ENCODE measurements around the gene E2F2. TPM values are rescaled to one million over a fixed set of nuclear protein-coding genes. Genes with fewer than 3 reads are reported as not detected.

The E2F2 gene
- total RNA-seq, 1 donor from 2014 or later = 87.7 TPM

DNA sequence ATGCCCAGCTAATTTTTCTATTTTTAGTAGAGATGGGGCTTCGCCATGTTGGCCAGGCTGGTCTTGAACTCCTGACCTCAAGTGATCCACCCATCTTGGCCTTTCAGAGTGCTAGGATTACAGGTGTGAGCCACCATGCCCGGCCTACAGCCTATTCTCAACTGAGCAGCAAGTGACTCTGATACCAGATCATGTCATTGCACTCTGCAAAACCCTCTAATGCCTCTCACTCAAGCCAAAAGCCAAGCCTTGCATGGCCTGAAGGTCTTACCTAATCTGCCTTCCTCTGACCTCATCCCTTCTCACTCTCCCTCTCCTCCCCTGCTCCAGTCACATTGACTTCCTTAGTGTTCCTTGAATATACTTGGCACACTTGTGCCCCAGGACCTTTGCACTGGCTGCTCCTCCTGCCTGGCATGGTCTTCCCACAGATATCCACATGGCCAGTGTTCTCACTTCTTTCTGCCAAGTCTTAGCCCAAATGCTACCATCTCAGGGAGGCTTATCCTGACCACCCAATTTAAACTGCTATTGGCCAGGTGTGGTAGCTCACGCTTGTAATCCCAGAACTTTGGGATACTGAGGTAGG lies 38.8 kb downstream of the E2F2 start:
- intact Hi-C loops (cut with micrococcal nuclease) = no loop called here

DNA sequence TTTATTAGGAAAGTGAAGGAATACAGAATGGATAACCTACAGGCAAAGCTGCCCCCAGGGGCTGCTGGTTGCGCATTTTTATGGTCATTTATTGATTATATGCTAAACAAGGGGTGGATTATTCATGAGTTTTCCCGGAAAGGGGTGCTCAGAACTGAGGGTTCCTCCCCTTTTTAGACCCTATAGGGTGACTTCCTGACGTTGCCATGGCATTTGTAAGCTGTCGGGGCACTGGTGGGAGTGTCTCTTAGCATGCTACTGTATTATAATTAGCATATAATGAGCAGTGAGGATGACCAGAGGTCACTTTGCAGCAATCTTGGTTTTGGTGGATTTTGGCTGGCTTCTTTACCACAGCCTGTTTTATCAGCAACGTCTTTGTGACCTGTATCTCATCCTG lies 41.2 kb downstream of the E2F2 start:
- intact Hi-C loops (cut with micrococcal nuclease) = no loop called here

DNA sequence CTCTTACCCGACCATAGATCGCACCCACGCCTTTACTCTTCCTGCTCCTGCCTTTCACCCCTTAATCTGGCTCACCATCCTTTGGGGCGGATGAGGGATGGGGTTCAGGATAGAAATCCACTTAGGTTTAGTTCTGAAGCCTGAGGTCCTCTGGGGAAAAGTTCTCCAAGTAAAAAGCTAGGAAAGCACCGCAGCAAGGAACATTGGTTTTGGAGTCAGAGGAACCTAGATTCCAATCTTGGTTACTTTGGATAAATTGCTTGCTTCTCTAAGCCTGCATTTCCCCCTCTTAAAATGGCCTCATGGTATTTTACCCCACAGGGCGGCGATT lies 46.1 kb downstream of the E2F2 start:
- intact Hi-C loops (cut with micrococcal nuclease) = loop anchor here (2.0 kb wide), 2 partner anchors 44 to 116 kb away; partner anchors contain the start of gene ZNF436

DNA sequence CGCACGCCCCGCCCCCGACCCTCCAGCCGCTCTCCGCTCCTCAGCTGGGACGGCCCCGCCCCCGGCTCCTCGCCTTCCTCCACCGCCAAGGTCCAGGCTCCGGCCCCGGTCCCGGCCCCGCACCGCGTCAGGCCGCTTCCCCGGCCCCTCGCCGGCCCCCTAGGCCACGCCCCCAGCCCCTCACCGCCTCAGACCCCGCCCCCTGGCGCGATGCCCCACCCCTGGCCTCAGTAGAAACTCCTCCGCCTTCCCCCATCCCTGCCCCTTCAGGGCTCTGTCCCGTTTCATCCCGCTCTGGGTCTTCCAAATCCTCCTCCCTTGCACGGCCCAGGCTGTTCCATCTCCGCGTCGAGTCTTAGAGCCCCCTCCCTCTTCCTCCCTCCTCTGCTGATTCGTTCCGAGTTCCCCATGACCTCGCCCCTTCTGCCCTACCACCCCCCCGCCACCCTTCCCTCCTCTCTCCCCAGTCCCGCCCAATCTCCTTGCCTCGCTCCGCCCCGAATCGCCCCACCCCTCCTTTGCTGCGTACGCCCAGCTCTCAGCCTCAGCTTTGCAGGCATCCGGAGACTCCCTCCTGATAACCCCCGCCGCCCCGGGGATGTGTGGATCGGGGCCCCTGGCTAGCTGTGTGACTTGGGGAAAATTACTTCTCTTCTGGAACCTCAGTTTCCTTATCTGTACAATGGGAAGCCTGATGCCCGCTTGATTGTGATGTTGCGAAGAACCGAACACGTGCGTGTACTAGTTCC lies 46.6 kb downstream of the E2F2 start:
- intact Hi-C loops (cut with micrococcal nuclease) = loop anchor here (2.0 kb wide), 2 partner anchors 44 to 116 kb away; partner anchors contain the start of gene ZNF436

DNA sequence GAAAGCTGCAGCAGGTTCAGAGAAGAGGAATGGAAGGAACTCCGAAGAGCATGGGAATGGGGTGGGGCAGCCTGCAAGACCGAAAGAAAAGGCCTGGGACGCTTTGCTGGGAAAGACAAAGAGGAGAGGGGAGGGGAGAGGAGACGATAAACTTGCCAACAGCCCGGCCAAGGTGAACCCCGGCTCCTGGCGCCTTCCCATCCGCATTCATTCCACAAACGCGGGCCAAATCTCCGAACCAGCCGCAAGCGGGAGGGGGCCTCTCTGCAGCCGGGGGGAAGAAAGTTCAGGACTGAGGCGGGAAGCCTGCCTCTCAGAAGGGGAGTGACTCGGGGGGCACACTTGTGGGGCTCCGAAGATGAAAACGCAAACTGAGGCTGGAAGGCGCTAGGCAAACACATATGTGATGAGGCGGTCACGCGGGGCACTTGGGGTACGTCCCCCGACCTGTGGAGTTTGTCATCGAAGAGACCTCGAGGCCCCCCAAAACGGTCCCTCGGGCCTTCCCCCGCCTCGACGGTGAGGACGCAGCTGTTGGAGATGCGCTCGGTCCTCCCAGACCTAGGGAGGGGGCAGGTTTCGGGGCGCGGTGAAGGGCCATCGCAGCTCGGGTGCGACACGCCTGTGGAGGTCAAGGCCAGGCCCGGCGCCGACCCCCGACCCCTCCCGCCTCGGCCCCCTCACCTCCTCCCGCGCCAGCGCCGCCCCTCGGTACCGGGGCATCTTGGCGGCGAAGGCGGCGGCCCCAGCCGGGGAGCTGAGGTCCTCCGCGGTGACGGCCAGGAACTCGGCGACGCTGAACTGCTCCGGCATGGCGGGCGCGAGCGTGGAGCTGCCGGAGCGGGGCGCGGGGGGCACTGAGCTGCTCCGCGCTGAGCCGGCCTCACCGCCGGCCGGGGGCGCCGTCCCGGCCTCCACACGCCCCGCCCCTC lies 47.4 kb downstream of the E2F2 start, which contains the start of gene ASAP3:
ASAP3 (minus strand) TSS at position 859 of the 932 bp plus-strand sequence; CDS start at position 813, 46 bp downstream.
- intact Hi-C loops (cut with micrococcal nuclease) = loop anchor here (2.0 kb wide), 2 partner anchors 45 to 115 kb away; partner anchors contain the start of gene ZNF436

DNA sequence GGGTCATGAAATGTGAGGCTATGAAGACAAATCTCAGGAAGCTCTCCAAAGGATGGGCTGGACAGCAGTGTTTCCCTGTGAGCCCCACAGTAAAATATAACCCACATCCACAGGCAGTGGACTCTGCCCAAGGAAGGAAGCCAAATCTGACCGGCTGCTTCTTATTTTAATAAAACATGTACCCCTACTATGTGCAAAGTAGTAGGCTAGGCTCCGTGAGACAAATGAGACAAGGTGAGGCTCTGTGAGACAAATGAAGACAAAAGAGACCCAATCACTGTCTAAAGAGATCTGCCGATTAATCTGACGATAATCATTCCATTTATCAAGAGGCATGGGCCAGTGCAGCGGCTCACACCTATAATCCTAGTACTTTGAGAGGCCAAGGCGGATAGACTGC lies 49.1 kb downstream of the E2F2 start:
- intact Hi-C loops (cut with micrococcal nuclease) = no loop called here

DNA sequence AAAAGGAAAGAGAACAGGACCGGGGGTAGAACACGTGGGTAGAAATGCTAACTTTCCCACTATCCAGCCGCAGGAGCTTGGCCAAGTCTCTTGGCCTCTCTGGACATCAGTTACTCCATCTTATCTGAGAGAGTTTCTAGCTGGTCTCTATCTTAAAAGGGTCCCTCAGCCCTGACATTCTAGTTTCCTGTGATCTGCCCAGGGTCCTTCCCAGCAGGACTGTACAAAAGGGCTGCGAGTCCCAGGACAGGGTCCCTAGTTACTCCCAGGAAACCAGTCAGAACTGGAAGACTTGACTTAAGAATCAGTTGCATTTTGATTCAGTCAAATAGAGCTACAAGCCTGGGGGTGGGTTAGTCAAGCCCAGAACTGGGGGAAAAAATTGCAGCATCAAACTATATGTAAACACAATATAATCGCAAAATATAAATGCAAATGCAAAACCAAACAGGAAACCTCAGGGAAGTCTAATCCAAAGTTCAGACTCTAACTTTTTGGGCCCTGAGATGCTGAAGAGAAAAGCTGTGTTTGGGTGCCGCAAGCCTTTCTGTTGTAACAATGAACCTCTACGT lies 49.9 kb downstream of the E2F2 start:
- intact Hi-C loops (cut with micrococcal nuclease) = no loop called here

DNA sequence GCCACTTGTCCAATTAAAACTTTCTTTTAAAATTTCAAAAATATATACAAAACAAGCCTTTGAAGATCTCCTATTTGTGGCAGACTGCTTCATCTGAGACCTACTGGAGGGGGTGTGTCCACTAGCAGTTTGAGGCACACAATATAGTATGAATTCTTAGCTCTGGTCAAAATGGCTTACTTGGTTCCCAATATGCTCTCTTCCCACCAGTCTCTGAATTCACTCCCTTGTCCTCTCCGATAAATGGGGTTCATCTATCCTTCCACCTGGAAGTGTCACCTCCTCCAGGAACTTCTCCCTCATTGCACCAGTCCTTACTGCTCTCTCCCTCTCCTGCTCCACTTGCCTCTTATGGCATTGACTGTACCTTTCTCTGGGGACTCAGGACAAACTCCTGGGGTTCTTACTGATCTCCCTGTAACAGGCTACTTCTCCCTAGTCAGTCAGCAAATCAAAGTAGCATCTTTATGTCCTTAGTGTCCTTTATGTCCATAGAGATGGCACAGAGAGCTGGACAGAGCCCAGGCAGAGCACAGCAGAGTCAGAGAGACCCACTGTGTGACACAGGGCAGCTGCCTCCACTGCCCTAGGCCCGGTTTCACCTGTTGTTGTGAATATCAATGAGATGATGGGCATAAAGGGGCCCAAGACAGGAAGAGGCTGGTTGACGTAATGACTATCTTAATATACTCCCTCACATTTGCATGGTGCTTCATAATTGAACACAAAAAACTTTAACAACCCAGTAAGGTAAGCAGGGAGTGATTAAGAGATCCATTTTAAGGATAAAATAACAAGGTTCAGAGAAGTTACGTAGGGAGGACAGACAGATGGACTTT lies 50.6 kb downstream of the E2F2 start:
- intact Hi-C loops (cut with micrococcal nuclease) = no loop called here

DNA sequence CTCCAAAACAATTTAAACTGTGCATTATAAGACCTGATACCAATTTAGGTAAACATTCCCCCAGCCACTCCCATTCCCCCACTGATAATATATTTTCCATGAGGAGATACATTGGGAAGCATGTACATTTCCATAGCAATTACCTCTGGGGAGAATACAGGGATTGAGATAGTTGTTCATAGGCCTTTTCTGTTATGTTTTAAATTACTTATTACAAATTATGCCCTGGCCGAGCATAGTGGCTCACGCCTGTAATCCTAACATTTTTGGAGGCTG lies 51.4 kb downstream of the E2F2 start:
- intact Hi-C loops (cut with micrococcal nuclease) = no loop called here

DNA sequence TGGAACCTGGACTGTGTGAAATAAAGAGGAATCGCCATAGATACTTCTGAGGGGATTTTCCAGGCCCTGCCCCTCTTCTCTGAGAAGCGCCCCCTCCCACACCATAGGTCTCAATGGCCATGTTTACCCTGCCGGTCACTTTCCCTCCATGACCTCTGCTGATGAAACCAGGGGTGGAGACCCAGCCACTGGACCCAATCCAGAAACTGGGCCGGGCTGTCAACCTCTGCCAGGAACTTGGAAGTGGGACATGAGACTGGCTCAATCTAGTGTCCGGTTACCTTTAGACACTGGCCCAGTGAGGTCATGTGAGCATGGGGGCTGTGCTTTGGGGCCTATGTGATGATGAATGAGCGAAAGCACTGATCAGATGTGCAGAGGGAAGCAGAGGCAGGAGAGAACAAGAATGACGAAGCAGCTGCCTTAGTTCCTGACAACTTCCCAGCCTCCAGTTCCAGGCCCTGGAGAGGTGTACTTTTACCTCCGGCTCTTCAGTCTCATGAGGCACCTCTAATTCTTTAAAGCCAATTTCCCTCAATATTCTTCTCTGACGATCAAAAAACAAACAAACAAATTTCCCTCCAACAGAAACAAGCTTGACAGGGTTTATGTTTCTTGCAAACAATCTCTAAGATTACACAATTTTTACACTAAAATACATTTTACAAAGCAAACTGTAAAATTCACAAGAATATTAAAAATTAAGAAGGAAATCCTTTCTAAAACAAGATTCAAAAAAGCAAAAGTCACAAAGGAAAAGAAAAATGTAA lies 52.0 kb downstream of the E2F2 start:
- intact Hi-C loops (cut with micrococcal nuclease) = no loop called here

DNA sequence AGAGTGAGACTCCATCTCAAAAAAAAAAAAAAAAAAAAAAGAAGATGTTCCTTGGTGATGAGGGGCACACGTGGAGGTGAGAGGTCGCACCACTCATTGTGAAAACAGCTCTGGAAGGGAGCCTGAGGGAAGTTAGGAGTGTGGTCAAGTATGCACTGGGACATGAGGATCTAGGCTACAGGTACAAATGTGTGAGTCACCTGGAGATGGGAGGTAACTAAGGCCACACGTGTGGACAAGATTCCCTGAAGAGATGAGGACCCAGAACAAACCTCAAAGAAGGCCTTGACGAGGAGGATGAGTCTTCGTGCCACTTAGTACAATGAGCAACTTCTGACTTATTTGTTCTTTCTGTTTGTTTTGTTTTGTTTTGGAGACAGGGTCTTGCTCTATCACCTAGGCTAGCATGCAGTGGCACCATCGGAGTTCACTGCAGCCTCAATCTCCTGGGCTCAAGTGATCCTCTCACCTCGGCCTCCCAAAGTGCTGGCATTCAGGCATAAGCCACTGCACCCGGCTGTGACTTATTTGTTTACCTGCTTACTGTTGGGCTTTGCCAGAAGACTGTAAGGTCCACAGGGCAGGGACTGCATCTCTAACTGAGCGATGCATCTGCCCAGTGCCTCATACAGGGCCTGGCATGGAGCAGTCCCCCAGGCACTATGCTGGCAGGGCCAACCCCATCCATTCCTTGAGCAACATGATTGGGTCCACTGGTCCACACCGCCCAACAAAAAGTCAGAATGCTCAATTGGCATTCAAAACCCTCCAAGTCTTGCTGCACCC lies 53.5 kb downstream of the E2F2 start:
- intact Hi-C loops (cut with micrococcal nuclease) = no loop called here

DNA sequence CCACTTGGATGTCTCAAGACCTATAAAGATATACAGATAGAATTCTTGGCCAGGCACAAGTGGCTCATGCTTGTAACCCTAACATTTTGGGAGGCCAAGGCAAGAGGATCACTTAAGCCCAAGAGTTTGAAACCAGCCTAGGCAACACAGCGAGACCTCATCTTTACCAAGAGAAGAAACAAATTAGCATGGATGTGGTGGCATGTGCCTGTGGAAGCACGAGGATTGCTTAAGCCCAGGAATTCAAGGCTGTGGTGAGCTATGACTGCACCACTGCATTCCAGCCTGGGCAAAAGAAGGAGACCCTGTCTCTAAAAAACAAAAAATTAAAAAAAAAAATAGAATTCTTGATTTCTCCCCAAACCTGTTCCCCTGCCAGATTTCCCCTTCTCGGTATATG lies 55.4 kb downstream of the E2F2 start:
- intact Hi-C loops (cut with micrococcal nuclease) = no loop called here

DNA sequence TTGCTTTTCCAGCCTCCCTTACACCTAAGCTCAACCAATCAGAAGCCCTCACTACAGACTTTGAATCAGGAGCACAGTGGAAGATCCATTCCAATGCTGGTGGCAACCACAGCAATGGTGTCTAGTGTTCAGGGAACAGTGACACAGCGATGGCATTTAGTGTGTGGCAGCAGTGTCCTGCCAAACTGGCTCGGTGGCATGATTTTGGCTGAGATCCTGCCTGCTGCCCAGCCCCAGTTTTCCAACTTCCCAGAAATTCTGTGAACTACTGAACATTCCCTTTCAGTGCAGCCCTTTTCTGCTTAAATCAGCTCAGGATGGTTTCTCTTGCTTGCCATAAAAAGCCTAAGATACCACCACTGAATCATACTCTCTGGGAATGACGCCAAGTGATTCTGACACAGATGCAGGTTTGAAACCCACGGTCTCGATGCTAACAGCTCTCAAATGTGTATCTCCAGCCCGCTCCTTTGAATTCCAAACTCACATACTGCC lies 55.9 kb downstream of the E2F2 start:
- intact Hi-C loops (cut with micrococcal nuclease) = no loop called here

DNA sequence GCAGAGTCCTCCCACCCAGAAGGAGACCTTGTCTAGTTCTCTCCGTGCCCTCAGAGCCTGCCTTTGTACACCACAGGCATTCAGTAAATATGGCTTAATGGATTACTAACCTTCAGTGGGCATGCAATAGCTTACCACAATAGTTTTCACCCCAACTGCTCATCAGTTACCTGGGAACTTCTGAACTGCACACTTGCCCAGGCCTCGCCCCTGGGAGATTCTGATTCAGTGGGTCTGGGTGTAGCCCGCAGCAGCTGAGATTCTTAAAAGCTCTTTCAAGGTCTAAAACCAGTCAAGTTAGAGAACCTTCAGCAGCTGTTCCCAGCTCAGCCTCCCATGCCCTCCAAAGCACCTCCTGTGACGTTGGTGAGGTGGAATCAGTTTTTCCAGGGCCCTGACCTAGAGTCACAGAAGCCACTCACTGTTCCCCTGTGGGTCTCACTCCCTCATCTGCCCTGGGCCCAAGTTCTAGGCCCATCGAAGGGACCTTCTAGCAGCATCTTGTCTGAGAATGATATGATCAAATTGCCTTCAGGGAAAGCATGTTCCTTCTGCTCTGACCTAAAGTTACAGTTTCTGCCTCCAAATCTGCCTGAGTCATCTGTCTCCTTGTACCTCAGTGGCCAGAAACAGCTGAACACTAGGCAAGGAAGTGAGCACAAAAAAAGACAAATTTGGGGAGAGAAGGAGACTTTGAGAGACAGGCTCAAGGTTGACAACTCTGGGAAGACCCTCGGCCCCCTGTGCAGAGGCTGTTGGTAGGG lies 57.8 kb downstream of the E2F2 start:
- intact Hi-C loops (cut with micrococcal nuclease) = no loop called here

DNA sequence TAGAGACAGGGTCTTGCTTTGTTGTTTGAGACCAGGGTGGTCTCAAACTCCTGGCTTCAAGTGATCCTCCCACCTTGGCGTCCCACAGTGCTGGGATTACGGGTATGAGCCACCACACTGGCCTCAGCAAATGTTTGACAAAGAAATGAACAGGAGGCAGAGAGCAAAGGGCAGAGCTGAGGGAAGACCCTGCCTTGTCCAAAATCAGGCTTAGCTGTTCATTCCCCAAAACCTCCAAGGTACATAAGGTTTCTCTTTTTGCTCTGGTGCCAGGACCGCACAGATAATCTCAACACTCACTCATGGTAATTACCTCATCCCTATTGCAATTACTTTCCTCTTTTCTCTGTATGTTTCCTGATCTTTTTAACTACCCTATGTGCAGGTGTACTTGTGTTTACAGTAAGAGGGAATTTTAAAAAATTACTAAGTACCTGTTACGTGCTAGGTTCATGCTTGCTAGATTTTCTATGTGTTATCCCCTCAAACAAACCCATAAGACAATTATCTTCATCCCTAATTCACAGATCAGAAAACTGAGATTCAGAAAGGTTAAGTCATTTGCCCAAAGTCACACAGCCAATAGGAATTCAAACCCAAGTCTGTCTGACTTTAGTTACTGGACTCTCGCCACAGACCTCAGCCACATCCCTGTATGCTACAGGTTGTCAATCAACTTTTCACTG lies 58.5 kb downstream of the E2F2 start:
- intact Hi-C loops (cut with micrococcal nuclease) = no loop called here

DNA sequence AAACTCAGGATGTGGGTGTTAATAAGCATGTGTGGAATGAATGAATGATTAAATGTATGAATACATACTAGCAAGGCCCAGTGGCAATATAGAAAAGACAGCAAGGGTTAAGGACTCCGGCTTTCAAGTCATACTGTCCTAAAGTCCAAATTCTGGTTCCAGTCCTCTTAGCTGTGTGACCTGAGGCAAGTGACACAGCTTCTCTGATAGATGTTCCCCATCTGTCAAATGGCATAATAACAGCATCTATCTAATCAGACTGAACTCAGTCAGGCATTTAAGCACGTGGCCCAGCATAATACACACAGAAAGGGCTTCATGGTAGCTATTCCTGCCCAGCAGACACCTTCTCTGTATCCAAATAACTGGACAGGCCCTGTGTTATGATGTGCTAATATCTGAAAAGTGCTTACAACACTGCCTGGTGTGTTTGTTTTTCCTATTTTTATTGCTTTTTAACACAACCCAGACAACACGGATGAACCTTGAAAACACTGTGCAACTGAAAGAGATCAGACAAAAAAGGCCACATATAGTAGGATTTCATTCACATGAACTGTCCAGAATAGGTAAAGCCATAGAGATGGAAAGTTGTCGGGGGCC lies 59.5 kb downstream of the E2F2 start:
- intact Hi-C loops (cut with micrococcal nuclease) = no loop called here

DNA sequence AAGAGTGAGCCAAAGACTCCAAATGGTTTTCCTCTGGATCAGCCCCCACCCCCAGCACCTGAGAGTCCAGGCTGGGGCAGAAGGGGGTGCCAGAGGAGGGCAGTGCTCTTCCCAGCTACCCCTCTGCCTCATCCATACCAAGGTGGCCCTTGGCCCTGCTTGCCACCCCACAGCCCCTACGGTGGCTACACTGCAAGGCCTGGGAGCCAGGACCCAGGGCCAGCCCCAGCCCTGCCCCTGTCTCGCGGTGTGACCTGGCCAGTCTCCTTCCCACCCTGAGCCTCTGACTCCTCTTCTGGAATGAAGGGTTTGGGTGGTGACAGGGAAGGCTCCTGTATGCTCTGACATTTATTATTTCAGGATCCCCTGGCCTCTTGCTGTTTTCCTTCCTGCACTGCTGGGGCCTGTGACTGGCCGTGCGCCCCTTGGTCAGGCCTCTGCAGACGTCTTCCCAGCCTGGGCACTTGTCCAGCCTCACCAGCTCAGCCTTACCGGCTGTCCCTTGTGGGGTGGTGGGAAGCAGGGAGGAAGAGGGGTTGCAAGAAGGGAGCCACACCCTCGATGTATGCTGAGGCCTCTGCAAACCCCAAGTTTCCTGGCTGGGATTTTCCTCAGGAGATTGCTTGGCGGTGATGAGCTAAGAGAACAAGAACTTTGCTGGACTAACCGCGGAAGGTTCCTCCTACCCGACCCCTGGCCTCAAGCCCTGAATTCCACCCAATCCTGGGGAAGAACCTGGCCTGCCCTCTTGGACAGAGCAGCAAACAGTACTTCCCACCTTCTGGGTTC lies 60.6 kb downstream of the E2F2 start:
- intact Hi-C loops (cut with micrococcal nuclease) = no loop called here
